Right lung (tissue), 5 donors: ENCODE data around the gene PLPP1. TPM values are rescaled to one million over a fixed set of nuclear protein-coding genes. Genes with fewer than 3 reads are reported as not detected.

Experiments
- DNase-seq, 2 donors: peaks; one replicate each; pipeline ENCODE4 v3.0.0-alpha.2; 2013
- polyA plus RNA-seq, 5 donors: library from polyadenylated mRNA; unstranded; fragments of 120-200 nt; gene quantifications; one replicate each; pipeline versions ENCODE4 v1.2.1 to v1.2.3, GENCODE V29; 2013; ENCODE audit warnings: inconsistent platforms in 1 of 5, low replicate concordance in 1 of 5; ENCODE audit not compliant: insufficient read length in 5 of 5, insufficient read depth in 1 of 5

The PLPP1 gene
- polyA plus RNA-seq, 5 donors: 69.0 to 98.6 (median 96.9) TPM

GRCh38 chr5:55454282-55454681 is 80.5 kb downstream of the PLPP1 start:
- no peak for DNase-seq

- no peak for DNase-seq
These were observed 81.6 kb downstream of the PLPP1 start for GRCh38 chr5:55453211-55453610.

GRCh38 chr5:55451976-55452375 is 82.8 kb downstream of the PLPP1 start:
- DNase-seq: no peak

GRCh38 chr5:55450050-55450765 is 84.6 kb downstream of the PLPP1 start:
- DNase-seq: no peak

GRCh38 chr5:55446640-55447351 is 88.0 kb downstream of the PLPP1 start:
- DNase-seq: no peak

GRCh38 chr5:55445791-55446190 is 89.0 kb downstream of the PLPP1 start:
- no peak for DNase-seq

- no peak for DNase-seq
These were observed 92.8 kb downstream of the PLPP1 start for GRCh38 chr5:55441954-55442353.

- no peak for DNase-seq
These were observed 93.5 kb downstream of the PLPP1 start for GRCh38 chr5:55441107-55441771.

GRCh38 chr5:55440188-55440646 is 94.5 kb downstream of the PLPP1 start:
- DNase-seq: no peak

GRCh38 chr5:55438998-55439397 is 95.8 kb downstream of the PLPP1 start:
- DNase-seq: no peak

- no peak for DNase-seq
These were observed 96.9 kb downstream of the PLPP1 start for GRCh38 chr5:55437859-55438206.

- DNase-seq: no peak
These were observed 97.3 kb downstream of the PLPP1 start for GRCh38 chr5:55437452-55437851.

- no peak for DNase-seq
These were observed 102.2 kb downstream of the PLPP1 start for GRCh38 chr5:55432549-55432948.

GRCh38 chr5:55429613-55430253 is 105.0 kb downstream of the PLPP1 start:
- DNase-seq: no peak

GRCh38 chr5:55429221-55429612 is 105.5 kb downstream of the PLPP1 start:
- no peak for DNase-seq

- DNase-seq: no peak
These were observed 107.6 kb downstream of the PLPP1 start for GRCh38 chr5:55427157-55427556.

- no peak for DNase-seq
These were observed 108.3 kb downstream of the PLPP1 start for GRCh38 chr5:55426455-55426854.

- DNase-seq: no peak
These were observed 113.7 kb downstream of the PLPP1 start for GRCh38 chr5:55421074-55421529.

GRCh38 chr5:55418994-55419968 is 115.5 kb downstream of the PLPP1 start:
- no peak for DNase-seq

GRCh38 chr5:55416306-55416705 is 118.5 kb downstream of the PLPP1 start:
- DNase-seq: no peak

GRCh38 chr5:55415071-55415470 is 119.7 kb downstream of the PLPP1 start:
- no peak for DNase-seq
